Stimulated activated CD8-positive, alpha-beta memory T cell treated with anti-CD3 and anti-CD28 coated beads, Interleukin-4, amount 100 ng/mL, for 48 hours (primary cell): ENCODE data around the gene TSSK6.

Source experiments
- DNase-seq: peaks from one replicate; pipeline ENCODE4 v3.0.0-alpha.2; 2020

The TSSK6 gene

DNA sequence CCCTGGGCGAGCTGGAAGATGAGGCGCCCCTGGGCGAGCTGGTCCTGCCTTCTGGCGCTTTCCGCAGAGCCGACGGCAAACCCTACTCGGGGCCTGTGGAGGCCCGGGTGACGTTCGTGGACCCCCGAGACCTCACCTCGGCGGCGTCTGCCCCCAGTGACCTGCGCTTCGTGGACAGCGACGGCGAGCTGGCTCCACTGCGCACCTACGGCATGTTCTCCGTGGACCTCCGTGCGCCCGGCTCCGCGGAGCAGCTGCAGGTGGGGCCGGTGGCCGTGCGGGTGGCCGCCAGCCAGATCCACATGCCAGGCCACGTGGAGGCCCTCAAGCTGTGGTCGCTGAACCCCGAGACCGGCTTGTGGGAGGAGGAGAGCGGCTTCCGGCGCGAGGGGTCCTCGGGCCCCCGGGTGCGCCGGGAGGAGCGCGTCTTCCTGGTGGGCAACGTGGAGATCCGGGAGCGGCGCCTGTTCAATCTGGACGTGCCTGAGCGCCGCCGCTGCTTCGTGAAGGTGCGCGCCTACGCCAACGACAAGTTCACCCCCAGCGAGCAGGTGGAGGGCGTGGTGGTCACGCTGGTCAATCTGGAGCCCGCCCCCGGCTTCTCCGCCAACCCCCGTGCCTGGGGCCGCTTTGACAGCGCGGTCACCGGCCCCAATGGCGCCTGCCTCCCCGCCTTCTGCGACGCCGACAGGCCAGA, 29.1 kb upstream of the TSSK6 start:
- DNase-seq = no peak

GRCh38 chr19:19543640-19544039, 28.3 kb upstream of the TSSK6 start:
- DNase-seq = no peak

- no peak for DNase-seq
Measured at GRCh38 chr19:19543101-19543500, 27.8 kb upstream of the TSSK6 start.

DNA sequence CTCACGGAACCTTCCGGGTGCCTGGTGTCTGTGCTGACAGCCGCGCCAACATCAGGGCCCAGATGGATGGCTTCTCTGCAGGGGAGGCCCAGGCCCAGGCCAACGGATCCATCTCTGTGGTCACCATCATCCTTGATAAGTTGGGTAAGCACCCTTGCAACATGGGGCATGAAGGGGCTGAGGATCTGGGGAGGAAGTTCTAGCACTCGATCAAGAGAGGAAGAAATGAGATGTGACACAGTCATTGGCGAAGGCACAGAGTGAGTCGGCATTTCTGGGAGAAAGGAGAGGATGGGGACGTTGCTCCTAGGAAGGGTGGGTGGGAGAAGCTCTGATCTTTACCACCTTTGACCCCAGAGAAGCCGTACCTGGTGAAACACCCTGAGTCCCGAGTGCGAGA, 27.2 kb upstream of the TSSK6 start:
- DNase-seq = no peak

DNA sequence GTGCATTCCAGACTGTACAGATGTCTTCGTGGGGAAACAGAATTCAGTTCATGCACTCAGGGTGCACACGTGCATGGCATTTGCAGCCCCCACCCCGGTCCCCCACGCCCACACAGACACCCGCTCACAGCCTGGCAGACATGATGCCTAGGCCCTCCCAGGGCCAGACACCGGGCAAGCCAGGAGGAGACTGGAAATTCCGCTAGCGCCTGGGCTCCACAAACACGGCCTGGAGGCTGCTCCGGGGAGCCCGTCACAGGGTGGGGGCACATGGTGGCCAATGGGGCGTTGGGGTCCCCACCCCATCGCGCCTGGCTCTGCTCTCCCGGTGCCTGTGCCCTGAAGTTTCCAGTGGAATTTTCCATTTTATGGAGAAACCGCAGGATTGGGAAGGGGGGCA, 26.3 kb upstream of the TSSK6 start:
- no peak for DNase-seq

DNA sequence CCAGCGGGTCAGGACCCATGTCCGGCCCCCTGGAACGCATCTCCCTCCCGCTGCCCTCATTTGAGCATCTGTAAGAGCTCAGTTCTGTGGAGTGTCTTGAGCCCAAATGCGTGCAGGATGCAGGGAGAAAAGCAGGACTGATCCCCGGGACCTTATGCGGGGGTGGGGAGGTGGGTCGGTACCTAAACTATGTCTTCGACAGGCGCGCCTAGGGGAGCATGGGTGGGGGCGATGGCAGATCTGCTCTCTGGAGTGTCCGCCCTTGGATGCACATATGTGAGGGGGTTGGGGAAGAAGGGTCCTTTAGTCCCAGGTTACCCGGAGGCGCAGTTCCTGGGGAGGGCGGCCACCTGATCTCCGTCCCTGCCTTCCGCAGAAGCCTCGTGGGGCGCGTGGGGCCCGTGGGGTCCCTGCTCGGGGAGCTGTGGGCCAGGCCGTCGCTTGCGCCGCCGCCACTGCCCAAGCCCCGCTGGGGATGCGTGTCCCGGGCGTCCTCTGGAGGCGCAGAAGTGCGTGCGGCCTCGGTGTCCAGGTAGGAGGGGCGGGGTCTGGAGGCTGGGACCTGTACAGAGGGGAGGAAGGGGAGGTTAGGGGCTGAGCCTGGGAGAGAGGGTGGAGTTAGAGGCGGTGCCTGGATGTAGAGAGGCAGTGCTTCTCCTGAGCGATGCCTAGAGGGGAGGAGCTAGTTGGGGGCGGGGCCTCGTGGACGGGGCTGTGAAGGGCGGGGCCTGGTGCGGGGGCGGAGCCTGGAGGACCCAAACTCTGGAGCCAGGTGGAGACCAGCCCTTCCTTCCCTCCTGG, 25.6 kb upstream of the TSSK6 start:
- DNase-seq = peak; percentile 93

DNA sequence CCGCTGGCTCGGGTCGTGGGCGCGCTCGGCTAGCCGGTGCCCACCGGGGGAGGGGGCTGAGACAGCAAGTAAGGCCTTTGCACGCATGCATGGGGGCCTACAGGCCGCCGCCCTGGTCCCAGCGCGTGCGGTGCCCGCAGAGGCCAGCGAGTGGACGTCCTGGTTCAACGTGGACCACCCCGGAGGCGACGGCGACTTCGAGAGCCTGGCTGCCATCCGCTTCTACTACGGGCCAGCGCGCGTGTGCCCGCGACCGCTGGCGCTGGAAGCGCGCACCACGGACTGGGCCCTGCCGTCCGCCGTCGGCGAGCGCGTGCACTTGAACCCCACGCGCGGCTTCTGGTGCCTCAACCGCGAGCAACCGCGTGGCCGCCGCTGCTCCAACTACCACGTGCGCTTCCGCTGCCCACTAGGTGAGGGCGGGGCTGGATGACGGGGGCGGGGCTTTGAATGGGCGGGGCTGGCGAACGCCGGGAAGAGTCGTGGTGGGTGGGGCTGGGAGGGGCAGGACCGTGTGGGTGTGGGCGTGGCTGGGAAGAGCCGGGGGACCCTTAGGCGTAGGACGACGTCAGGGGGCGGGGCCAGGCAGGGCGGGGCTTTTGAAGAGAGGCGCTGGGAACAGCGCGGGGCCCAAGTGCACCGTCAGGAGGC, 24.8 kb upstream of the TSSK6 start:
- peak; percentile 90 for DNase-seq

- no peak for DNase-seq
Measured at GRCh38 chr19:19539698-19540063, 24.3 kb upstream of the TSSK6 start.

DNA sequence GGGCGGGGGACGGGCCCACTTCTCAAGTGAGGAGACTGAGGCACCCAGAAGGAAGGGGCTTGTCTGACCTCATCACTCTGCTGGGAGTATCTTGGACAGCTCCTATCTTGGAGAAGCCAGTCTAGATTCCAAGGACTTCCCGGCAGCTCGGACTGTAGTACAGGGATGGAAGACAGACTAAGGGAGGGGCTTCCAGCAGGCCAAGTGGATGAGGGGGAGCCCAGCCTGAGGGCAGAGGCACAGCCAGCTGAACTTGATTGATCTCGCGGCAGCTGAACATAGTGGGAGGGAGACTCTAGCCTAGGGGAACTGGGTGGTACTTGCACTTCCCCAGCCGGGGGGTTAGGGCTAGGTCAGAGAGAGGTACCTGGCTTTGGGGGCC, 23.4 kb upstream of the TSSK6 start:
- DNase-seq = no peak

DNA sequence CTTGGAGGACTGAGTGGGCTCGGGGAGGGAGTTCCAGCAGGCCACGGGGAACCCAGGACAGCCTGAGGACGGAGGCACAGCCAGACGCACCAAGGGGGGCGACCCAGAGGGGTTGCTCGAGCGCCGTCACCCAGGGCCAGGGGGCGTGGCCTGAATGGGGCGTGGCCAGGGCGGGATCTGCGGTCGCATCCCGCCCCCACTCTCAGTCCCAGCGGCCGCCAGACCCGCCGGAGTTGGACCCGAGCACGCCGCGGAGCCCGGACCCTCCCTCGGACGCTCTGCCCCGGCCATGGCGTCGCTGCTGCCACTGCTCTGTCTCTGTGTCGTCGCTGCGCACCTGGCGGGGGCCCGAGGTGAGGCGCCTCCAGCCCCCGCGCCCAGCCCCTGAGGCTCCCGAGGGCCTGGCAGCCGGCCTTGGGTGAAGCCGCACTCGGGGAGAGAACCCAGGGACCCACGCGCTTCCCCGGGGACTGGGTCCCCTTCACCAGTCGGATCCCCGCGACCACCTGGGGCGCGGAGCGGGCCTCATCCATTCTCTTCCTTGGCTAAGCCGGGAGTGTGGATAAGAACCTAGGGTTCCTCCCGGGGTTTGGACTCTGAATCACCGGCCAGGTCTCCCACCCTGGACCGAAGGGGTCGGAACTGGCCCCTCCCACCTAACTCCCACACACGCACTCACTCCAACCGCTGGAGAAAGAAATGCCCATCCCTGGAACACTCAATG, 22.9 kb upstream of the TSSK6 start, which contains the start of gene CILP2:
Gene CILP2 (plus strand): TSS at position 205 of the 724 bp plus-strand sequence. CDS start 85 bp downstream, at position 290.
- DNase-seq = peak; percentile 71

DNA sequence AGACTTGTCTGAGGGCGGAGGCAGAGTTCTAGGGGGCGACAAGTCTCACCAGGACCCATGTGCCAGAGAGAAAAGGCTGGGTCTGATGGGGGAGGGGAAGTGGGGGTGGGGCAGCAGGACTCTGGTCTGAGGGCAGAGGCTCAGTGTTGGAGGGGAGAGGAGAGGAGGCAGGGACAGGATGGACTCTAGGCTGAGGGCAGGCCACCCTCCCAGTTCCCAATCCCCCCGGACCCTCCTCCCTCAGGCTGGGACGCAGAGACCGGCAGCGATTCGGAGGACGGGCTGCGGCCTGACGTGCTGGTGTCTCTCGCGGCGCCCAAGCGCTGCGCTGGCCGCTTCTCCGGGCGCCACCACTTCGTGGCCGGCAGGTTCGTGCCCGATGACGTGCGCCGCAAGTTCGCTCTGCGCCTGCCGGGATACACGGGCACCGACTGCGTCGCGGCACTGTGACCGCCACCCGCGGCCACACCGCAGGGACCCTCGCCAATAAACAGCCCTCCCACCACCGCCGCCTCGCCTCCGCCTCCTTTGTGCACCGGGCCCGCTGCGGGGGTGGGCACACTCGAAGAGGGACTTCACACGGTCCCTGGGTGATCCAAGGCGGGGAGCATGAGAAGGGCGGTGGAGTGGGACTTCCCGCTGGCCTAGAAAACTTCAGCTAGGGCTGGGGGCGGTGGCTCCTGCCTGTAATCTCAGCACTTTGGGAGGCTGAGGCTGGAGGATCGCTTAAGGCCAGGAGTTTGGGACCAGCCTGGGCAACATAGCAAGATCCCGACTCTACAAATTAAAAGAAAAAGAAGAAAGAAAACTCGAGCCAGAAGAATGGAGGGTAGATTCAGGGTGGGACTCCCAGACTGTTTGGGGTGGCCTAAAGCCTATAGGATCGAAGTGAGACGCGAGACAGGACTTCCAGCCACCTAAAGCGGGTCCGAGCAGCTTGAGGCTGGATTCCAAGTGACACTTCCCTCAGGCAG, 22.0 kb upstream of the TSSK6 start:
- no peak for DNase-seq

DNA sequence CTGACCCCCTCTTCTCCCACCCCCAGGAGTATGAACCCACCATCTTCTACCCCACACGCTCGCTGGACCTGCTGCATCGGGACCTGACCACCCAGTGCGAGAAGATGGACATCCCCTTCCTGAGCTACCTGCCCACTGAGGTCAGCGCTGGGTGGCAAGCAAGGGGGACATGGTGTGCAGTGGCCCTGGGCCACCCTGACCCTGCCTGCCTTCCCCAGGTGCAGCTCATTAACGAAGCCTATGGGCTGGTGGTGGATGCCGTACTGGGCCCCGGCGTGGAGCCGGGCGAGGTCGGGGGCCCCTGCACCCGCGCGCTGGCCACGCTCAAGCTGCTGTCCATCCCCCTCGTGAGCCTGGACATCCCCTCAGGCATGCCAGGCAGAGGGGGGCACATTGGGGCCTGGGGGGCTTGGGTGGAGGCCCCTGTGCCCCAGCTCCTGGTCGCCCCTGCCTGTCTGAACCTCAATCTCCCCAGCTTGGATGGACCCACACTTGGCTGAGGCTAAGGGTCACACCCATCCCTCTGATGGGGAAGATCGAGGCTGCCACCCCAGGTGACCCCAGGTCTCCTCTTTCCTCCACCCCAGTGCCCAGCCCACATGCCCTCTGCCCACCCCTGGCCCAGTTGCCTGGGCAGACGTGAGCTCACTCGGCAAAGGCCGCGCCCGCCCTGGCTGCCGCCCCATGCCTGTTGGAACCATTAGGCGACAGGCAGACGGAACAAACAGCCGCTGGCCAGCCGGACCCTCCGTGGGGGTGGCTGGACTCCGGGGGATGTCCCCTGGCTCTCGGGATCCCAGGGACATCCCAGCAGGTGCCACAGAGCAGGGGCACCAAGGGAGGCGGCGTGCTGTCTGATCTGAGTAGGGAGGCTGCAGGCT, 20.2 kb upstream of the TSSK6 start:
- no peak for DNase-seq

GRCh38 chr19:19534556-19535265, 19.4 kb upstream of the TSSK6 start:
- no peak for DNase-seq

DNA sequence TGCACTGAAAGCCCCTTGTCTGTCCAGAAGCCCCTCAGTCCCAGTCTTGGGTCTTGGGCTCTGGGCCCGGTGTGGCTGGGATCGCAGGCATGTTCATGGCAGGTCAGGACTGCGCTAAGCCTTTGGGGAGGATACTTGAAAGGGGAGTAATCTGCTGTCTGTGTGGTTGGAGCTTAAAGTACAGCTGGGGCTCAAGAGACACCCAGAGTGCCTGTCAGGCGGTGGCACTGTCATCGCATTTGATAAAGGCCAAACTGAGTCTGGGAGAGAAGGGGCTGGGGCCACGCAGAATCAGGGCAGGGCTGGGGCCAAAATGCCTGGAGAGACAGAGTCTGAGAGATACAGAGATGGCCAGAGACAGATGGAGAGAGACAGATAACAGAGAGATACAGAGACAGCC, 18.5 kb upstream of the TSSK6 start:
- DNase-seq = no peak

DNA sequence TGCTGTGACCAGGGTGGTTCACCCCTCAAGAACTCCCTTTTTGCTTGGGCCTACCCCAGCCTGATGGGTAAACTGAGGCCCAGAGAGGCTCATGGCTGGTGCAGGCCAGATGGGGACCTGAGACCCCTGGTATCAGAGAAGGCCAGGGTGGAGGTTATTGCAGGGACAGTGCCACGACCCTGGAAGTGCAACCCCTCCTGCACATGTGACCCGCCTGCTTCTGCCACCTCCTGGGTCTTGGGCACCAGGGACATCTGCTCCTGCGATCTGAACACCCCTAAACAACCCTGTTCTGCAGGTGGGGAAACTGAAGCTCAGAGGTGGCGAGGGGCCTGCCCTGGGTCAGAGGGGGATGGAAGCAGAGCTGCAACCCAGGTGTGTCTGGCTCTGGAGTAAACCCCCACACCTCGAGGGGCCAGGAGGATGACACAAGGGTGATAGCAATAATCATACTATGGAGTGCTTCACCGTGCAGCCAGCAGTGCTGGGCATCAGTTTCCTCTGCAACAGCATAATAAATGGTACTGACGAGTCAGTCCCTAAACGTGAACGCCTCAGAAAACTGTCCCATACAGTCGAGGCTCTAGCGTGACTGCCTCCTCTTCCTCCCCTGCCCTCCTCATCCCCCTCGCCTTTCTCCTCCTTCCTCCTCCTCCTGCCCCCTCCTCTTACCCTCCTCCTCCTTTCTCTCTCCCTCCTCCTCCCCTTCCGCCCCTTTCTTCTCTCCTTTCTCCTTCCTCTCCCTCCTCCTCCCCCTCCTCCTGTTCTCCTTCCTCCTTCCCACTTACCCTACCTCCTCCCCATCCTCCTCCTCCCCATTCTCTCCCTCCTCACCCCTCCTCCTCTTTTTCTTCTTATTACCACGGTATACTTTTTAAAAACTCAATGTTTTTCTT, 17.7 kb upstream of the TSSK6 start:
- DNase-seq = no peak

DNA sequence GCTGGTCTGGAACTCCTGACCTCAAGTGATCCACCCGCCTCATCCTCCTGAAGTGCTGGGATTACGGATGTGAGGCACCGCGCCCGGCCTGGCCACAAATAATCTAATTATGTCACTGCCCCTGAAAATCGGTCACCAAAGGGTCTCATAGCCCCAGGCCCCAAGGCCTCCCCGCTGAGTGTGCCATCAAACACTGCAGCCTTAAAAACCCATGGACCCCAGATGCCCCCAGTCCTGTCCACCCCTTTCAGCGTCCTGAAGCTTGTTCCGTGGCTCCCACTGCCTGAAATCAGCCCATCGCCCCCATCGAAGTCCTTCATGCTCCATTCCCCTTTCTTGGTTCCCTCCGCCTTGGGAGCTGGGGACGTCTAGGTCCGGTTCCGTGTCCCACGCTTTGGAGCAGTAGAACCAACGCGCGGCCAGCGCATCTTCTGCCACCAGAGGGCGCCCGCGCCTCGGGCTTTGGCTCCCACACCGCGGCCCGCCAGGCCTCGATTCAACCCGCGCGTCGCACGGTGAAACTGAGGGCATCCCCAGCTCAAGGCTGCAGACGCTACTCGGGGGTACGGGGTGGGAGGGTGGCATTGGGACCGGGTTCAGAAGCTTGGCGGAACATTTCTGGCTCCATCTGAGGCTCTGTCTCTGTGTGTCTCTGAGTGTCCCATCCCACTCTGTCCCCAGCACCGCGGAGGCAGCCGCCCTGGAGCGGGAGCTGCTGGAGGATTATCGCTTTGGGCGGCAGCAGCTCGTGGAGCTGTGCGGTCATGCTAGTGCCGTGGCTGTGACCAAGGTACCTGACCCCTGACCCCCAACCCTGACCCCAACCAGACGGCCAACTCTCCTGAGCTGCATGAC, 16.8 kb upstream of the TSSK6 start:
- DNase-seq = peak; percentile 94

DNA sequence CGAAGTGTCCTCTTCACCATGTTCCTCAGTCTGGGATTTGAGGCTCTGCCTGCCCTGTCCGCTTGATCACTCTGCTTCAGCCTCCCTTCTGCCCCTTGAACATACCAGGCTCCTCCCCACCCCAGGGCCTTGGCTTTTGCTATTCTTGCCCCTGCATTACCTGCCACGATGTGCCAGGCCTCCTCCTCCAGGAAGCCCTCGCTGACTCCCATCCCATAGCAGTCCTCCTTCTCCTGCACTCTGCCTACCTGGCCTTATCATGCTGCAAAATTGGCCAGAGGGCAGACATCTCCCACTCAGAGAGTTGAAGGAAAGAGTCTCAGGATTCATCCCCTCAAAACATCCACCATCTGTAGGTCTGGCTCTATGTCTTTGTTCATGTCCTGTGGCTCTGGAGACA, 15.5 kb upstream of the TSSK6 start:
- DNase-seq = no peak

DNA sequence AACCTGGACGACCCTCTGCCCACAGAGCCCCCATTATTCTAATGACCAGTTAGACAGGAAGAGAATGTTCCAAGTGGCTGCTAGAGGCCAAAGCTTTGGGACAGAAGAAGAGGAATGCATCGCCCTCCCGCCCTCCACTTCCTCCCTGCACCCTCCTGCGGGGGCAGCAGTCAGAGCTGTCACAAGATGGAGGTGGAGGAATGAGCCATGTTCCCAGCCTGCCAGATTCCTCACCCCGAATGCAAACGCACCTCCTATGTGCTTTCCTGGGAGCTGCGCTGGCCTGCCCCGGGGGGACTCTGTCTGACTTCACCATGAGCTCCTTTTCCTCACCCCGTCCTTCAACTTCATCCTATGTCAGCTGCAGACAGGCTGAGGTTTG, 15.1 kb upstream of the TSSK6 start:
- DNase-seq = no peak
